DOHH2 (cell line): Measurements from ENCODE around the gene TPGS2.

ENCODE experiments used
- H3F3A ChIP-seq: fragments of 200-600 bp; sonication (generic), shearing (Covaris generic); 2 replicates; pipeline ENCODE4 v1.6.0; 2016; ENCODE audit warnings: antibody characterized with exemption, mild to moderate bottlenecking; ENCODE audit not compliant: control insufficient read depth, insufficient read depth
- H3K27ac ChIP-seq: fragments of 200-600 bp; sonication (generic); 2 replicates; pipeline ENCODE4 v1.5.1; 2014; ENCODE audit warnings: low read depth, mild to moderate bottlenecking, low read length, moderate library complexity
- H3K27me3 ChIP-seq: fragments of 200-600 bp; sonication (generic); 2 replicates; pipeline ENCODE4 v1.6.1; 2014; ENCODE audit warnings: mild to moderate bottlenecking, low read length, mixed read lengths; ENCODE audit not compliant: control insufficient read depth
- H3K36me3 ChIP-seq: fragments of 200-600 bp; sonication (generic); 2 replicates; pipeline ENCODE4 v1.6.1; 2014; ENCODE audit warnings: mild to moderate bottlenecking, low read length, moderate library complexity, mixed read lengths; ENCODE audit not compliant: control insufficient read depth
- H3K4me1 ChIP-seq: fragments of 200-600 bp; sonication (generic); 2 replicates; pipeline ENCODE4 v1.6.1; 2014; ENCODE audit warnings: mild to moderate bottlenecking, low read length, mixed read lengths; ENCODE audit not compliant: control insufficient read depth
- H3K4me2 ChIP-seq: fragments of 200-600 bp; sonication (generic); 2 replicates; pipeline ENCODE4 v1.6.0; 2014; ENCODE audit warnings: mild to moderate bottlenecking, low read length, moderate library complexity
- H3K4me3 ChIP-seq: fragments of 200-600 bp; sonication (generic); 2 replicates; pipeline ENCODE4 v1.5.1; 2014; ENCODE audit warnings: mild to moderate bottlenecking, low read length, mixed read lengths
- H3K79me2 ChIP-seq: fragments of 200-600 bp; sonication (generic); 2 replicates; pipeline ENCODE4 v1.6.1; 2014; ENCODE audit warnings: mild to moderate bottlenecking, low read length, mixed read lengths; ENCODE audit not compliant: control insufficient read depth
- H3K9me2 ChIP-seq: fragments of 200-600 bp; sonication (generic); replicated peaks from 2 replicates; pipeline ENCODE4 v1.6.1; 2014; ENCODE audit warnings: mild to moderate bottlenecking, low read length, mixed read lengths; ENCODE audit not compliant: control insufficient read depth
- H3K9me3 ChIP-seq: fragments of 200-600 bp; sonication (generic); 2 replicates; pipeline ENCODE4 v1.6.1; 2014; ENCODE audit warnings: antibody characterized with exemption, low read length, mixed read lengths; ENCODE audit not compliant: control insufficient read depth, insufficient read depth
- H4K20me1 ChIP-seq: fragments of 200-600 bp; sonication (generic); 2 replicates; pipeline ENCODE4 v1.6.0; 2014; ENCODE audit warnings: low read depth, mild to moderate bottlenecking, antibody characterized with exemption, low read length, moderate library complexity; ENCODE audit not compliant: control insufficient read depth, insufficient read depth
- CTCF ChIP-seq: fragments of 200-600 bp; sonication (generic); IDR thresholded peaks from one replicate; pipeline ENCODE4 v1.5.1; 2014; ENCODE audit warnings: antibody characterized with exemption, mild to moderate bottlenecking, low read depth, low read length; ENCODE audit not compliant: poor library complexity, severe bottlenecking
- EZH2phosphoT487 ChIP-seq: fragments of 200-600 bp; sonication (generic); IDR thresholded peaks from 2 replicates; pipeline ENCODE4 v1.6.1; 2017; ENCODE audit warnings: borderline replicate concordance, mild to moderate bottlenecking, antibody characterized with exemption, low read length, moderate library complexity, mixed read lengths

TPGS2 gene

GRCh38 chr18:36843784-36844183, 15.0 kb upstream of the TPGS2 start:
- no peaks in the 10 kb centered on the region for H3K9me3 ChIP-seq
- H3K36me3 ChIP-seq = no peaks in the 10 kb centered on the region; the same call in 1 of the 2 replicates
- H3K4me1 ChIP-seq = no peaks in the 10 kb centered on the region
- H3K4me2 ChIP-seq = no peak overlapping the region
- no peak for TF ChIP-seq EZH2phosphoT487
- TF ChIP-seq CTCF = no peak
- no peaks in the 10 kb centered on the region for H4K20me1 ChIP-seq
- H3K27ac ChIP-seq = no peak overlapping the region
- H3K9me2 ChIP-seq = no peaks in the 10 kb centered on the region
- no peaks in the 10 kb centered on the region for H3K79me2 ChIP-seq
- H3F3A ChIP-seq = no peaks in the 10 kb centered on the region
- H3K27me3 ChIP-seq = no peaks in the 10 kb centered on the region
- H3K4me3 ChIP-seq = no peak overlapping the region

- H3F3A ChIP-seq = no peaks in the 10 kb centered on the region
- no peaks in the 10 kb centered on the region for H3K9me2 ChIP-seq
- no peak overlapping the region for H3K4me2 ChIP-seq
- H3K4me1 ChIP-seq = no peaks in the 10 kb centered on the region
- H3K27ac ChIP-seq = no peak overlapping the region
- no peaks in the 10 kb centered on the region for H3K9me3 ChIP-seq
- no peaks in the 10 kb centered on the region; the same call in 1 of the 2 replicates for H3K36me3 ChIP-seq
- H3K79me2 ChIP-seq = no peaks in the 10 kb centered on the region
- H3K4me3 ChIP-seq = no peak overlapping the region
- no peak for TF ChIP-seq CTCF
- no peak for TF ChIP-seq EZH2phosphoT487
- H4K20me1 ChIP-seq = no peaks in the 10 kb centered on the region
- H3K27me3 ChIP-seq = no peaks in the 10 kb centered on the region
Measured at GRCh38 chr18:36843199-36843598, 14.4 kb upstream of the TPGS2 start.

- Histone ChIP-seq H4K20me1 (no peaks in the 10 kb centered on the region), H3F3A (no peaks in the 10 kb centered on the region), H3K27me3 (no peaks in the 10 kb centered on the region), H3K9me2 (no peaks in the 10 kb centered on the region), H3K36me3 (peaks cover 9% of the 10 kb centered on the region), H3K9me3 (no peaks in the 10 kb centered on the region), H3K79me2 (no peaks in the 10 kb centered on the region), H3K4me1 (no peaks in the 10 kb centered on the region), H3K27ac (no peak overlapping the region), H3K4me2 (no peak overlapping the region), H3K4me3 (no peak overlapping the region)
- no peak for TF ChIP-seq EZH2phosphoT487
- no peak for TF ChIP-seq CTCF
Measured at GRCh38 chr18:36839835-36840234, 11.0 kb upstream of the TPGS2 start.

GRCh38 chr18:36835927-36836326, 7.1 kb upstream of the TPGS2 start:
- TF ChIP-seq EZH2phosphoT487 (no peak), CTCF (no peak)
- H3K36me3 ChIP-seq = peaks cover 9% of the 10 kb centered on the region
- H3K4me1 ChIP-seq = peaks cover 5% of the 10 kb centered on the region; the same call in 1 of the 2 replicates
- H3K4me2 ChIP-seq = no peak overlapping the region
- H4K20me1 ChIP-seq = no peaks in the 10 kb centered on the region
- no peaks in the 10 kb centered on the region for H3K9me2 ChIP-seq
- H3K4me3 ChIP-seq = no peak overlapping the region
- H3K79me2 ChIP-seq = 0 out of 2 replicates have a peak, but pooled peaks cover 5% of the 10 kb centered on the region
- no peaks in the 10 kb centered on the region for H3F3A ChIP-seq
- H3K9me3 ChIP-seq = no peaks in the 10 kb centered on the region
- no peaks in the 10 kb centered on the region for H3K27me3 ChIP-seq
- no peak overlapping the region for H3K27ac ChIP-seq
